ENCODE data around the gene MAPK13. TPM values are rescaled to one million over a fixed set of nuclear protein-coding genes. Genes with fewer than 3 reads are reported as not detected.

Gene MAPK13
- total and polyA plus RNA-seq, 2 donors (not counting 1 experiment from before 2014, with no cell fraction given), result 20.6 to 34.8 TPM

GRCh38 chr6:36136551-36136950 lies 6.2 kb downstream of the MAPK13 start:
- no peak for ATAC-seq (ENCODE audit: low read depth)
- Mint-ChIP-seq H3K4me3 (no peak overlapping the region), H3K4me1 (peaks cover 45% of the 10 kb centered on the region)

DNA sequence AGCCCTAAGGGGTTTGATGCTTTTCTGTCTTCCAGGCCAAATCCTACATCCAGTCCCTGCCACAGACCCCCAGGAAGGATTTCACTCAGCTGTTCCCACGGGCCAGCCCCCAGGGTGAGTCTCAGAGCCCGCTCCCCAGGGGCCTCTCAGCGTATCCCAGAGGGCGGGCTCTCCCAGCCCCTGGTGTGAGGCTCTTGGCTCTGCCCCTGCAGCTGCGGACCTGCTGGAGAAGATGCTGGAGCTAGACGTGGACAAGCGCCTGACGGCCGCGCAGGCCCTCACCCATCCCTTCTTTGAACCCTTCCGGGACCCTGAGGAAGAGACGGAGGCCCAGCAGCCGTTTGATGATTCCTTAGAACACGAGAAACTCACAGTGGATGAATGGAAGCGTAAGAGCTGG lies 8.4 kb downstream of the MAPK13 start:
- 96% methylated on average over 15 of the region's 15 CpGs for WGBS (ENCODE audit: insufficient coverage)
- H2AFZ ChIP-seq (ENCODE audit: insufficient read depth, low read depth, low read length, poor library complexity, severe bottlenecking), result no peak overlapping the region
- Mint-ChIP-seq H3K4me1 (peaks cover 24% of the 10 kb centered on the region), H3K27ac (no peak overlapping the region), H3K9me3 (ENCODE audit: insufficient read depth) (no peaks in the 10 kb centered on the region), H3K27me3 (no peaks in the 10 kb centered on the region), H3K4me3 (no peak overlapping the region)
- no peaks in the 10 kb centered on the region for H4K20me1 ChIP-seq (ENCODE audit: control insufficient read depth, insufficient read depth, low read length, poor library complexity, severe bottlenecking)
- peaks cover 0 to 47% of the 10 kb centered on the region in 2 experiments for H3K36me3 ChIP-seq (replicated peaks in 1 of 2; ENCODE audit: control extremely low read depth in 1 of 2, control insufficient read depth in 1 of 2, extremely low read depth in 1 of 2, insufficient read depth in 2 of 2, low read length in 1 of 2)
- intact Hi-C loops (cut with micrococcal nuclease), result no loop called here
- no peak overlapping the region for H3K4me3 ChIP-seq (ENCODE audit: control extremely low read depth in 1 of 5, extremely low read depth in 1 of 5, insufficient read depth in 1 of 5, low read depth in 2 of 5, low read length in 4 of 5)
- DNase-seq (no peak), ATAC-seq (ENCODE audit: low read depth) (no peak)
- no peaks in the 10 kb centered on the region for H3K9me3 ChIP-seq (ENCODE audit: control extremely low read depth in 1 of 3, control insufficient read depth in 2 of 3, insufficient read depth in 1 of 3, low read length in 2 of 3)
- CTCF ChIA-PET, result interaction anchor here (1.8 kb wide), 1 partner anchor 43 kb away, joined by 6 read pairs; no protein-coding TSS in a partner anchor
- no peaks in the 10 kb centered on the region for H3K27me3 ChIP-seq (replicated peaks in 1 of 4; ENCODE audit: control extremely low read depth in 1 of 4, control insufficient read depth in 3 of 4, insufficient read depth in 4 of 4, low read length in 3 of 4)
- peaks cover 14 to 16% of the 10 kb centered on the region in 2 donors for H3K4me1 ChIP-seq (ENCODE audit: control insufficient read depth in 2 of 2, insufficient read depth in 2 of 2, low read length in 2 of 2)
- no peak overlapping the region for H3K27ac ChIP-seq (ENCODE audit: low read length in 2 of 2)
- no peak for TF ChIP-seq EZH2 (IDR thresholded peaks at IDR 0.05; ENCODE audit: borderline replicate concordance, insufficient read depth, low read depth, low read length, poor library complexity, severe bottlenecking)
- TF ChIP-seq, protein P1, sequence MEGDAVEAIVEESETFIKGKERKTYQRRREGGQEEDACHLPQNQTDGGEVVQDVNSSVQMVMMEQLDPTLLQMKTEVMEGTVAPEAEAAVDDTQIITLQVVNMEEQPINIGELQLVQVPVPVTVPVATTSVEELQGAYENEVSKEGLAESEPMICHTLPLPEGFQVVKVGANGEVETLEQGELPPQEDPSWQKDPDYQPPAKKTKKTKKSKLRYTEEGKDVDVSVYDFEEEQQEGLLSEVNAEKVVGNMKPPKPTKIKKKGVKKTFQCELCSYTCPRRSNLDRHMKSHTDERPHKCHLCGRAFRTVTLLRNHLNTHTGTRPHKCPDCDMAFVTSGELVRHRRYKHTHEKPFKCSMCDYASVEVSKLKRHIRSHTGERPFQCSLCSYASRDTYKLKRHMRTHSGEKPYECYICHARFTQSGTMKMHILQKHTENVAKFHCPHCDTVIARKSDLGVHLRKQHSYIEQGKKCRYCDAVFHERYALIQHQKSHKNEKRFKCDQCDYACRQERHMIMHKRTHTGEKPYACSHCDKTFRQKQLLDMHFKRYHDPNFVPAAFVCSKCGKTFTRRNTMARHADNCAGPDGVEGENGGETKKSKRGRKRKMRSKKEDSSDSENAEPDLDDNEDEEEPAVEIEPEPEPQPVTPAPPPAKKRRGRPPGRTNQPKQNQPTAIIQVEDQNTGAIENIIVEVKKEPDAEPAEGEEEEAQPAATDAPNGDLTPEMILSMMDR (IDR thresholded peaks at IDR 0.05), result no peak
- POLR2A ChIA-PET, result interaction anchor here (0.6 kb wide), 1 partner anchor 121 kb away, joined by 3 read pairs; no protein-coding TSS in a partner anchor
- H3K4me2 ChIP-seq (replicated peaks; ENCODE audit: low read depth, low read length, poor library complexity, severe bottlenecking), result no peak overlapping the region
- H3K79me2 ChIP-seq (ENCODE audit: control insufficient read depth, insufficient read depth, low read length), result no peaks in the 10 kb centered on the region
- H3K9ac ChIP-seq (ENCODE audit: low read length), result no peak overlapping the region

More at GRCh38 chr6:36136551-36136950, 6.2 kb downstream of the MAPK13 start:
- TF ChIP-seq EZH2 (IDR thresholded peaks at IDR 0.05; ENCODE audit: borderline replicate concordance, insufficient read depth, low read depth, low read length, poor library complexity, severe bottlenecking), result no peak
- TF ChIP-seq, protein P1 (IDR thresholded peaks at IDR 0.05), result no peak
- WGBS (ENCODE audit: insufficient coverage), result 96% methylated on average over 9 of the region's 12 CpGs
- Histone ChIP-seq H3K79me2 (ENCODE audit: control insufficient read depth, insufficient read depth, low read length) (no peaks in the 10 kb centered on the region), H4K20me1 (ENCODE audit: control insufficient read depth, insufficient read depth, low read length, poor library complexity, severe bottlenecking) (no peaks in the 10 kb centered on the region), H3K9ac (ENCODE audit: low read length) (no peak overlapping the region), H3K4me1 (ENCODE audit: control insufficient read depth in 2 of 2, insufficient read depth in 2 of 2, low read length in 2 of 2) (peaks cover 21 to 29% of the 10 kb centered on the region in 2 donors), H3K4me2 (replicated peaks; ENCODE audit: low read depth, low read length, poor library complexity, severe bottlenecking) (peak overlapping the region; percentile 30), H3K27ac (ENCODE audit: low read length in 2 of 2) (no peak overlapping the region), H2AFZ (ENCODE audit: insufficient read depth, low read depth, low read length, poor library complexity, severe bottlenecking) (no peak overlapping the region), H3K27me3 (replicated peaks in 1 of 4; ENCODE audit: control extremely low read depth in 1 of 4, control insufficient read depth in 3 of 4, insufficient read depth in 4 of 4, low read length in 3 of 4) (no peaks in the 10 kb centered on the region), H3K9me3 (ENCODE audit: control extremely low read depth in 1 of 3, control insufficient read depth in 2 of 3, insufficient read depth in 1 of 3, low read length in 2 of 3) (no peaks in the 10 kb centered on the region), H3K36me3 (replicated peaks in 1 of 2; ENCODE audit: control extremely low read depth in 1 of 2, control insufficient read depth in 1 of 2, extremely low read depth in 1 of 2, insufficient read depth in 2 of 2, low read length in 1 of 2) (peaks cover 0 to 54% of the 10 kb centered on the region in 2 experiments), H3K4me3 (ENCODE audit: control extremely low read depth in 1 of 5, extremely low read depth in 1 of 5, insufficient read depth in 1 of 5, low read depth in 2 of 5, low read length in 4 of 5) (no peak overlapping the region)
- Mint-ChIP-seq H3K27me3 (no peaks in the 10 kb centered on the region), H3K9me3 (ENCODE audit: insufficient read depth) (no peaks in the 10 kb centered on the region), H3K27ac (peak overlapping the region; percentile 20)
- intact Hi-C loops (cut with micrococcal nuclease), result no loop called here
- ChIA-PET CTCF (interaction anchor here (1.2 to 1.5 kb wide), 4 partner anchors 9 to 40 kb away, joined by 3 to 6 read pairs (median 4); no protein-coding TSS in a partner anchor), POLR2A (no interaction called here)
- DNase-seq, result no peak
